ENCODE measurements around the gene FOXL3. TPM values are rescaled to one million over a fixed set of nuclear protein-coding genes. Genes with fewer than 3 reads are reported as not detected.

The FOXL3 gene
- total RNA-seq, 1 experiment from 2014 or later: not detected

DNA sequence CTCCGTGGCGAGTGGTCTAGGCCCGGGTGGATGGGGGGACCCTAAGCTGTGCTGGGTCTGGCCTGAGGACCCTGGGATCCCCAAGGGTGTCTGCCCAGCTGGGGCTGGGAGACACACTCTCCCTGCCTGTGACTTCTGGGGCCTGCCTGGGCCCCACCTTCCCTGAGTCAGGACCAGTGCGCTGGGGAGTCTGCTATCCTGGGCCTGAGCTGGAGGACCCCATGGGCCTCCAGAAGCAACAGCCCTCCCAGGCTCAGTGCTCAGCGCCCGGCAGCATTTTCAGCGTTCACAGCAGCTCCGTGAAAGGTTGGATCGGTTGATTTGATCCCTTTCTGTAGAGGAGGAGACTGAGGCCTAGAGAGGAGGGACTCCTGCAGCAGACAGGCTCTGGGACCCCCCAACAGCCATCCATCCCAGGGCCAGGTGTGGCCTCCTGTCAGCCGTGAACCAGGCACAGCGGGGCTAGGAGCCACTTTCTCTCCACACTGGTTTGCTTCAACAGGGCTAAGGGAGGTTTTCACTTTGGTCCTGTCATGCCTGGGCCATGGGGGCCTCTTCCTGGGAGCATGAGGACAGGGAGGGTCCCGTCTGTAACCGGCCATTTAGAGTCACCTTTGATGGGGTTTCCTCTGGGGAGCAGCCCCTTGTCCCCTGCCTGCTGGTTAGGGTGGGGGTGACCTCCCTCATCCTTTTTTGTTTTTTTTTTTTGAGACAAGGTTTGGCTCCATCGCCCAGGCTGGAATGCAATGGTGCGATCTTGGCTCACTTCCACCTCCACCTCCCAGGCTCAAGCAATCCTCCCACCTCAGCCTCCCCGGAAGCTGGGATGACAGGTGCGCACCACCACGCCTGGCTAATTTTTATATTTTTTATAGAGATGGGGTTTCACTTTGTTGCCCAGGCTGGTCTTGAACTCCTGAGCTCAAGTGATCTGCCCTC is 12.4 kb downstream of the FOXL3 start:
- no peak for DNase-seq (ENCODE audit: low read depth)

DNA sequence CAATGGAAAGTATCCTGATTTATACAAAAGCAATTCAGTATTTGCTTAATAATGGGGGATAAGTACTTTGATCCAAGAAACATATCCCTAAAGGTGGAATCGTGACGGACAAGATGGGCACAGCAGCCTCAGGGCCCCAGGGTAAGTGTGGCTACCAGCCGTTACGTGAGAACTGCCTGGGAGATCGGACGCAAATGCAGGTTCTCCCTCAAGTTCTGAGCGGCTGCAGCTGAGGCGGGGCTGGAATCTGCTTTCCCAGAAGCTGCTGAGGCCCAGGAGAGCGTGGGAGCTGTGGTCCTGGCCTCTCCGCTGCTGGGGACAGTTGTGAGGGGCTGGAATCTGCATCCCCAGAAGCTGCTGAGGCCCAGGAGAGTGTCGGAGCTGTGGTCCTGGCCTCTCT is 13.5 kb downstream of the FOXL3 start:
- no peak for DNase-seq (ENCODE audit: low read depth)

DNA sequence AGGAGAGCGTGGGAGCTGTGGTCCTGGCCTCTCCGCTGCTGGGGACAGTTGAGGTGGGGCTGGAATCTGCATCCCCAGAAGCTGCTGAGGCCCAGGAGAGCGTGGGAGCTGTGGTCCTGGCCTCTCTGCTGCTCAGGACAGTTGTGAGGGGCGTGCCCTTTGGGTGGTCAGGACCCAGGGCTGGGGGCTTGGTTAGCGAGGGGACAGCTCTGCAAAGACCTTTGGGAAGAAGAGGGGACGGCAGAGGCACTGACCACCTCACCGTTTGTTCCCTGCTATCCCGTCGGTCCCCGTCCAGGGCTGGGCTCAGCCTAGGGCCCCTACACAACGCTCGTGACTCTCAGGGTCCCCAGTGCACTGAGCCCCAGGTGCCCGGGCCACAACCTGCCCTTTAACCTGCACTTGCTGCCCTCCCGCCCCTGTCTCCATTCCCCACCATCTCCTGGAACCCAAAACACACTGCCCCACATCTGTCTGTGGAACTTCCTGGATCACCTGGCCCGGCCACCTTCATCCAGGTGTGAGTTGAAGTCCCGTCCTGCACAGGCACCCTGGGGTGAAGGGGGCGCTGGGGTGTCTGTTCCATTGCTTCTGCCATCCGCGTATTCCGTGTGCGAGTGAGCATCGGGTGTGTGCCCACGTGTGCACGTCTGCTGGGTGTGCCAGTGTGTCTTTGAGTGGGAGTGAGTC is 14.1 kb downstream of the FOXL3 start:
- no peak for DNase-seq (ENCODE audit: low read depth)

DNA sequence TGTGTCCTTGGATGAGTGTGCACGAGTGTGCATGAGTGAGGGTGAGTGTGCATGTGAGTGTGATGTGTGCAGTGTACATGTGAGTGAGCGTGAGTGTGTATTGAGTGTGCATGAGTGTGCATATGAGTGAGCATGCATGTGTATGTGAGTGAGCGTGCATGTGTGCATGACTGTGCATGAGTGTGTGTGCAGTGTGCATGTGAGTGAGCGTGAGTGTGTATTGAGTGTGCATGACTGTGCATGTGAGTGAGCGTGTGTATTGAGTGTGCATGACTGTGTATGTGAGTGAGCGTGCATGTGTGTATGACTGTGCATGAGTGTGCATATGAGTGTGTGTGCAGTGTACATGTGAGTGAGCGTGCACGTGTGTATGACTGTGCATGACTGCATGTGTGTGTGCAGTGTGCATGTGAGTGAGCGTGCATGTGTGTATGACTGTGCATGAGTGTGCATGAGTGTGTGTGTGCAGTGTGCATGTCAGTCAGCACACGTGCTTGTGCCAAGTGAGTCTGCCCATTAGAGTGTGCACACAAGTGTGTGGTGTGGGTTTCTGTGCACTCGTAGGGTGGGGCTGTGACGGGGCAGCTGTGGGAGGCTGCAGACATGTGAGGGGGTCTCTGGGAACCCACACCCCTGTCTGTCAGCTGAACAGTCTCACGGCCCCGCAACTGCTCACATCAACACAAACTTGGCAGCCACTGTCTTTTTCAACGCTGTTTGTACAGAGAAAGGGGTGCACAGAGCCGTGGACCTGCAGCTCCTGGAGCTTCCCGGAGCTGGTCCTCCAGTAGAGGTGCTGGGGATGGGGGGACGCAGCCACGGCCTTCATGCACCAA is 14.8 kb downstream of the FOXL3 start:
- no peak for DNase-seq (ENCODE audit: low read depth)

DNA sequence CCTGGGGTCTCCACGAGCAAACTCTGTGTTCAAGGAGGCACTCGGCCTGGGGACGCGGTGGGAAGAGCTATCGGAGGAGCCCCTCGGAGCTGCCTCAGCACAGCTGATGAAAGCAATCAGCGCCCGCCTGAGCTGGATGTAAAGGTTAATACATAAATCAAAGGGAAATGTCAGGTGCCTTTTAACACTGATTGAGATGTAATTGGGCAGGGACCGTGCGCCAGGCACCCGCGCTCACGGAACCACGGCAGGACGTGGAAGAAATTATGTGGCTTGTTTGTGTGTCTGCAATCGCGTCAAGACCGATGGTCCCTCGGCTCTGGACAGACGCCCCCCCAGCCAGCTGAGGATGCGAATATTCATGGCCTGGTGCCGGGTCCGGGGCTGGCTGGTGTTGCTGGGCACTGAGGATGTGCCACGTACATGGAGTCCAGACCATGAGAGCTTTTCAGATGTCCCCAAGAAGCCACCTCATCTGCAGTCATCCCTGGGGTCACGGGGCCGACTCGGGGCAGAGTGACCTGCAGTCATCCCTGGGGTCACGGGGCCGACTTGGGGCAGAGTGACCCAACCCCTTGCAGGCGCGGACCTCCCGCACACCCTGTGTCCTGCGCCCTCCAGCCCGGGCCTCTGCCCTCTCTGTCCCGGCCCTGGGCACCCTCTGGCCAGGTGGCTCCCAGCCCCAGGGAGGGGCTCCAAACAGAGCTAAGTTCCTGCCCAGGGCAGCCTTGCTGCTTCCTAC is 15.6 kb downstream of the FOXL3 start:
- DNase-seq (ENCODE audit: low read depth): no peak

DNA sequence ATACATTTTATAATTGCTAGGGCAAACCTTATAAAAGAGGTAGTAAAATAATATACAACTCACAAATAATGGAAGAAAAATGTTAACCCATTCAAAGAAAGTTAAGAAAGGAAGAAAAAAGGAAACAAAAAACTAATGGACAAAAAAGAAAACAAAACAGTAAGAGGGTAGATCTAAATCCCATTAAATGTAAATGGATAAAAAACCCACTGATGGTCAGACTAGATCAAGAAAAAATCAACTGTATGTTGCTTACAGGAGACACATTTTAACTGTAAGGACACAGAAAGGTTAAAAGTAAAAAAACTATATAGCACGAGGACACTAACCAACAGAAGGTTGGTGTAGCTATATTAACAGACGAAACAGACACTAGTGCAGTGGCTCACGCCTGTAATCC is 18.0 kb downstream of the FOXL3 start:
- no peak for DNase-seq (ENCODE audit: low read depth)

DNA sequence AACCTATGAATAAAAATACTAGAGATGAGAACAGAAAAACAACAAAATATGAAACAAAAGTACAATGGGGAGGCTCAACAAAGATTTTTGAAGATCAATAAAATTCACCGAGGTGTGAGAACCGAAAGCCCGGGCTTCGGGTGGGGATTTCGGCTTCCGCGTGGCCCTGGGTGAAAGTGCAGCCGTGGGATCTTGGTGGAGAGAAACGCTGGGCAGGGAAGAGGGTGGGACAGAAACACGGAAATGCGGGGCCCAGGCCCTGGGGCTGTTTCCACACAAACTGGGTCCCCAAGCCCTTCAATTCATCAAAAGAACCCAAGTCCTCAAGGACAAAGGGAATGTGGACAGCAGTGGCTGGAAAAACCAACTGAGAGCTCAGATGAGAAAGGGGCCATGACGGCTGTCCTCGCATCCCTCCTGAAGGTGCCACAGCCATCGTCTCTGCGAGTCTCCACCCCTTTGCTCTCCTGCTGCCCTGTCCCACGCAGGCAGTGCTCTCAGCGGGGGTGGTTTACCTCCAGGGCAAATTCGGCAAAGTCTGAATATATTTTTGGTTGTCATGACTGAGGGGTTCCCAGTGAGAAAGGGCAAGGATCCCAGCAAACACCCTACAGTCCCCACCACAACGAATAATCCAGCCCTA is 19.7 kb downstream of the FOXL3 start:
- no peak for DNase-seq (ENCODE audit: low read depth)

DNA sequence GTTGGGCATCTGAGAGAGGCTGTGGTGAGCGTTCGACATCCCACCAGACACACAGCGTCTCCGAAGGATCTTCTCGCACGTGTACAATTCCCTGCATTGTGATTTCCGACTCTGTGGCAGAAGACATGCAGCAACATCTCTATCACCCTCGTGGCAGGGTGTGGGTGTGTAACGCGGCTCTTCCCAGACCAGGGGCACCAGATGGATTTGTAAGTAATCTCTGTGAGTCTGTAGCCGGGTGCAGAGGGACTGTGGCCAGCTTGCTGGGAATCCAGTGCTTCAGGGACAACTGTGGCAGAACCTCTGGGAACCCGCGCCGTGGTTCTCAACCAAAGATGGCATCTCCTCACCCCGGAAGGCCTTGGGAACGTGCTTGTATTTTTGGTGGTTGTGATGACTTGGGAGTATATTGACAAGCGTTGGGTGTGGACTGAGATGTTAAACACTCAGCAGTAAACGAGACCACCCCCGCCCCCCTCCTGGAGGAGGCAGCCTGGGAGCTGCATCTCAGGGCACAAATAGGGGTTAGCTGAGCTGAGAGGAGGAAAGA is 21.2 kb downstream of the FOXL3 start:
- DNase-seq (ENCODE audit: low read depth): no peak

DNA sequence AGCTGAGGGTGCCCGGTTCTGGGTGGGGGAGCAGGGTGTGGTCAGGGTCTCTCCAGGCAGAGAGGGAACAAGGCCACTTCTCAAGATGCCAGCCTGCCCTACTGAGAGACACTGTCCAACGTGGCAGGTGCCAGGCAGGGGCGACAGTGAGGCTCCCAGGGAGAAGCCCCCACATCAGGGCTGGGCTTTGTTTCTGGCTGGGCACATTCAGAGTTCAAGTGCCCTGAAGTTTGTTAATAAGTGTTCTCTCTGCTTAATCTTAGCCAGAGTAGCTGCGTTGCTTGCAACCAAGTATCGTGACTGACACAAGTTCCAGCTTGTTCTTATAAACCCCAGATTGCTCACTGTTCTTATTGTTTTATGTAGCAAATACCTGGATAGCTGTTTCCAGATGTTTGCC is 21.8 kb downstream of the FOXL3 start:
- no peak for DNase-seq (ENCODE audit: low read depth)

DNA sequence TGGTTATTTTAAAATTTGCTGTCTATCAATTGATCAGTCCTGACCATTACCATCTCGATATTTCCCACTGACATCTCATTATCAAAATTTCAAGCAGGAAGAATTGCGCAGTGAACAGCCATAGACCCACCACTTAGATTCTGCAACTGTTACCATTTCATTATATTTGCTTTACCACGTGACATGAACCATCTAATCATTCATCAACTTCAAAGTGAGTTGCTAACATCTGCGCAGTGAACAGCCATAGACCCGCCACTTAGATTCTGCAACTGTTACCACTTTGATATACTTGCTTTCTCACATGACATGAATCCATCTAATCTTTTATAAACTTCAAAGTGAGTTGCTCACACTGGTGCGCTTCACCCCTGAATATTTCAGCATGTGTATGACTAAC is 22.5 kb downstream of the FOXL3 start:
- DNase-seq (ENCODE audit: low read depth): no peak

DNA sequence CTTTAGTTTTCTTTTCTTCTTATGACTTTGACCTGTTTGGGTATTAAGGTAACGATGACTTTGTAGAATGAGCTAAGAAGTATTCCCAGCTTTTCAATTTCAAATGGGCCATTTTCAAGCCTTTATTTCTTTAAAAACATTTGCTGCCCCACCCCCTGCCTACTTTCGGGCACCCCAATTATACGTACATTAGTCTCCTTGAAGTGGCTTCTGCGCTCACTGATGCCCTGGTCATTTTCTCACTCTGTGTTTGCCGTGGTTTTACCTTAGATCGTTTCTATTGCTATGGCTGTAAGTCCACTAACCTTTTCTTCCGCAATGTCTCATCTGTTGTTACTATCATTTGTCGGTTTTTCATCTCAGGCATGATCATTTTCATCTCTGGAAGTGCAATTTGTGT is 24.9 kb downstream of the FOXL3 start:
- no peak for DNase-seq (ENCODE audit: low read depth)

DNA sequence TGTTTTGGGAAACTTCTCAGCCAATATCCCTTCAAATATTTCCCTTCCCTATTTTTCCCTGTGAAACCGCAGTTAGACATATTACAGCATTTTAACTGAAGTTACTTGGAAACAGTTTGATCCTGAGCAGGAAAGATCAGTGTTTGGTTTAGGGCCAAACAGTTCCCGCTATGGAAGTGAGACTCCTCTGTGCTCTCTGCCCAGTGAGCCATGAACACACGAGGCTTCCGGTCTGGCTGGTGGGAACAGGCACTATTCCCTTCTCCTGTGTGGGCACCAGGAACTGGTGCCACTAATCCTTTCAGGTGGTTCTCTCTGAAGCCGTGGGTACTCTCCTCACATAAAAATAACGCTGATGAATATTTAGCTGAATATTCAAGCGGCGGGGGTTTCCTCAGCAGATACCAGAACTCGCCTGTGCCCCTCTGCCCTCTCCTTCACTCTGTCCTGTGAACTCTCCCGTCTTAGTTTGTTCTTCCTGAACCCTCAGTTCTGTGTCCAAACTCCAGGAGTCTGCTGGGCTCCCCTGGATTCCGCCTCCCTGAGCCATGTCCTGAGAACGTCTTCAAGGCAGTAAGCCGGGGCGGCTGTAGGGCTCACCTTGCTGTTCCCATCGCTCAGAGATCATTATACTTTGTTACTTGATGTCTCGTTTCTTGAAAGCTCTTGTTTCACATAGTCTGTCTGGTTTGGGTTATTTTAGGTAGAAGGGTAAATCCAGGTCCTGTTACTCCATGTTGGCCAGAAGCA is 25.7 kb downstream of the FOXL3 start:
- DNase-seq (ENCODE audit: low read depth): no peak

DNA sequence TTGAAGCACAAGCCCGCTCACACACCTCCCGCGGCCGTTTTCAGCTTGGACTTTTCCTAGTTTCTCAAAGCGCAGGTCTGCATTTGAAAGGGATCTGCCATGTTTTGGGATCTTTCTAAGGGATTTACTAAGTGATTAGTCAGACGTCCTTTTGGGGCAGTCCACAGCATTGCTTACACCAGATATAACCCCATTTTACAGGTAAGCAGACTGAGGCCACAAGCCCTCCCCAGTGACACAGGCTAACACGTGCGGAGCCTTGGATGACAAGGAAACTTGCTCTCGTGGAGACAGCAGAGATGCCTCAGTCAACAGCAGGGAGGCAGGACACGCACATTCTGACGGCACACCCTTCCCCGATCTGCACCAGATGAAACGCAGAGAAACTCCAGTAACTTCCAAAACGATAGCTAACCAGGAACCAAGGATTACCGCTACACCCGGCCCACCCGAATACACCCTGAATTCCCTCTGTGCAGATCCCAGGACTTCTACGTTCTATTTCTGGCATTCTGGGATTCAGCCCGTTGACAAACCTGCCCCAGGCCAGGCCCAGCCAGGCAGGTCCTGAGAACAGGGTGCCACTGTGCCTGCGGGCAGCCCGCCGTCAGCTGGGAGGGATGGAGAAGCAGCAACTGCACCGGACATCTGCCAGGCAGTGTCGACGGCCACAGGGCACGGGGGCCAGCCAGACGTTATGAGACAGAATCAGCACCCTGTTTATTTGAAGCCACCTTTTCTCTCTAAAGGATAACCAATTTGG is 27.9 kb downstream of the FOXL3 start:
- no peak for DNase-seq (ENCODE audit: low read depth)

DNA sequence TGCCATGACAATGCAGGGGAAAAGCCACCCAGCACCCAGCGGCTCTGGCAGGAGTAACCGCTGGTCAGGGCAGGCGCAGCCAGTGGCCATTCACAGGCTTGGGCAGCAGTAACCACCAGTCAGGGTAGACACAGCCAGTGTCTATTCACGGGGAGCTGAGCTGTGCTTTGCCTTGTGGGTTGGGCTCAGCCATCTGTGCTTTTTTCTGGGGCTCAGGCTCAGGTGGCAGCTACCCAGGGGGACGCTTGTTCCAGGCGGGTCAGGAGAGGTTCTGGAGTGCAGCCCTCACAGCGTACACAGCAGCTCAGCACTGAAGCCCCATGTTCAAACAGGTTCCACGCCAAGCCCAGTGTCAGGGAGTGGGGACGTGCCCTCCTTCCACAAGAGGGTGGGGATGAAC is 28.5 kb downstream of the FOXL3 start:
- DNase-seq (ENCODE audit: low read depth): peak; percentile 30

DNA sequence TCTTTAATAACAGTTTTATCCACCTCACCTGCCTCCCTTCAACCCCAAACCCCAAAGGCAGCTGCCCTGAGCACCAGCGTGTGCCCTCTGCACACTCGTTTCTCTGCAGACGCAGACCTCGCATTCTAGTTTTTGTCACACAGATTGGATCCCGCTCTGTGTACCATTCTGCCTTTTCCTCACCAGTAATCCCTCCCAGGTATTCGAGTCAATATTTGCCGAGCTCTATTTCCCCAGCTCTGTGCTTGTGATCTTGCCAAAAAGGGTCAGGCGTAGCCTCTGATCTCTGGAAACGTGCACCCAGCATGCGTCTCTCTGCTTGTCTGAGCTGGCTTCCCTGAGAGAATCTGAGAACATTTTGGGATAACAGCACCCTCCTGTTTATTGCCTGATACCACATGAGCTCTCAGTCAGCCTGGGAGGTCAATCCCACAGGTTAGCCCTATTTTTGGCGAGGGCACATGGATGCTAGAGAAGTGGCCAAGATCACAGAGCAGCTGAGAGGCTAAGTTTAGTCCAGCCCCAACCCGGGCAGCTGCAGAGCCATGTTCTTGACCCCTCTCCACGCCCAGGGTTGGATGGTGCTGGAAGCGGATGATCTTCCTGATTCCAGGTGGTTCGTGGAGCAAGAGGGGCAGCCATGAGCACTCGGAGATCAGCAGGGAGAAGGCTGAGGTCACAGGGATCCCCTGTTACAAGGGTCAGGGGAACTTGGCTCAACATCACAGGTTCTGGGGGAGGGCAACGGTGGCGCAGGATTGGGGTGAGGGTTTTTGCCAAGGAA is 29.1 kb downstream of the FOXL3 start:
- DNase-seq (ENCODE audit: low read depth): no peak

DNA sequence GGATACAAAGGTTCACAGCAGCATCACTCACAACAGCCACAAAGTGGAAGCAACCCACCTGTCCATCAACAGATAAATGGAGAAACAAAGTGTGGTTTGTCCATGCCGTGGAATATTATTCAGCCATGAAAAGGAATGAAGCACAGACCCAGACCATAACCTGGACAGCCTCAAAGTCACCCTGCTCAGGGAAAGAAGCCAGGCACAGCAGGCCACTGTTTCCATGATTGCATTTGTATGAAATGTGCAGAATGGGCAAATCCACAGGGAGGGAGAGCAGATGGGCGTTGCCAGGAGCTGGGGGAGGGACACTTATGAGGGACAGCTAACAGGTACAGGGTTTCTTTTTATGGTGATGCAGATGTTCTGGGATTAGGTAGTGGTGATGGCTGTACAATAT is 30.3 kb downstream of the FOXL3 start:
- no peak for DNase-seq (ENCODE audit: low read depth)

DNA sequence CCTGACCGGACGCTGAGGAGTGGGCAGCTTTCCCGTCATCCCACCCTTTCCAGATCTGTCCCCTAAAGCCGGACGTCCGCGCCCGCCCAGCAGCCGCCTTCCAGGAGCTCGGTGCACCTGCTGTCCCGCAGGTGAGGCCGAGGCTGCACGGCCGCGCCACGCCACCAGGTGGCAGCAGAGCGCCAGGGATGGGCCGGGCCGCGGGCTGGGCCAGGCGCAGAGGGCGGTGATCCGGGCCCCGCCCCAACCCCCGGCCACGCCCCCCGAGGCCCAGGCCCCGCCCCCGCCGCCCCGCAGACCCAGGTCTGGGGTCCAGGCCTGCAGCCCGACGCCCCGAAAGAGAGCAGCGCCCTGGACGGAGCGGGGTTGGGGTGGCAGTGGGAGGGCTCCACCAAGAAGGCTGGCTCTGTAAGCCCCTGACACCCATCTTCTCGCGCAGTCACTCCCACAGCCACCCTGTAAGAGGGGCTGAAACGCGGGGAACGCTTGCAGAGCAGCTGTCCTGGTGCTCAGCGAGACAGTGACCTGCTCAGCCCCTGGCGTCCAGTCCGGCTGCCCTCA is 32.2 kb downstream of the FOXL3 start:
- peak; percentile 40 for DNase-seq (ENCODE audit: low read depth)

DNA sequence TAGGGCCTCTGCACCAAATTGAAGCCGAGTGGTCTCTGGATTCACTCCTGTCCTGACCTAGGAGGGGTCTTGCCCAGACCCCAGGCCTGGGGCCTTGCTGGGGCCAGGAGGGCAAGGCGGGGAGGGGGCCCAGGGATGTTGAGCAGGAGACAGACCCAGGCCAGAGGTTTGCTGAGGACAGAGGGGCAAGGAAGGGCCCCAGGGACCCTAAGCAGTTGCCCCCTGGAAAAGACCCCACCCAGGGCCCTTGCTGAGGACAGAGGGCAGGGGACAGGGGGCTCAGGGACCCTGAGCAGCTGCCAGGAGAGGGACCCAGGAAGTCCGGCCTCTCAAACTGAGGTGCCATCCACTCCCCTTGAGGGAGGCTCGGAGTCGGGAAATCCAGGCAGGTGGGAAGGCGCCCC is 32.7 kb downstream of the FOXL3 start:
- DNase-seq (ENCODE audit: low read depth): no peak
